GM21515 (cell line): Measurements from ENCODE around the gene SDR42E2.
"Not testable (repeated sequence)": the region's sequence is repeated elsewhere in the genome, so short reads cannot be mapped to it uniquely, and the experiment has no call there.

Experiments
- ATAC-seq: cut with Tn5 transposase; IDR thresholded peaks from one replicate; pipeline ENCODE4 v1.9.1; 2021; ENCODE audit not compliant: unreplicated experiment

The SDR42E2 gene

GRCh38 chr16:22190776-22191531, 28.6 kb downstream of the SDR42E2 start:
- ATAC-seq: peak; percentile 45

- no peak for ATAC-seq
Observed at GRCh38 chr16:22191532-22192260, 29.4 kb downstream of the SDR42E2 start.

- ATAC-seq: peak; percentile 15
Observed at GRCh38 chr16:22192261-22193062, 30.2 kb downstream of the SDR42E2 start.

GRCh38 chr16:22193063-22193411, 30.7 kb downstream of the SDR42E2 start:
- ATAC-seq: no peak

- no peak for ATAC-seq
Observed at GRCh38 chr16:22194707-22195444, 32.6 kb downstream of the SDR42E2 start.

- no peak for ATAC-seq
Observed at GRCh38 chr16:22195445-22195694, 33.1 kb downstream of the SDR42E2 start.

GRCh38 chr16:22195695-22196558, 33.6 kb downstream of the SDR42E2 start:
- ATAC-seq: no peak

- ATAC-seq: not testable (repeated sequence)
Observed at GRCh38 chr16:22196559-22197168, 34.4 kb downstream of the SDR42E2 start.

- ATAC-seq: no peak
Observed at GRCh38 chr16:22198547-22199293, 36.4 kb downstream of the SDR42E2 start.

GRCh38 chr16:22202261-22202637, 39.9 kb downstream of the SDR42E2 start:
- ATAC-seq: no peak

- ATAC-seq: no peak
Observed at GRCh38 chr16:22203091-22203490, 40.8 kb downstream of the SDR42E2 start.

GRCh38 chr16:22204091-22204655, 41.9 kb downstream of the SDR42E2 start:
- ATAC-seq: no peak

GRCh38 chr16:22205577-22206012, 43.3 kb downstream of the SDR42E2 start:
- ATAC-seq: no peak

- peak; percentile 82 for ATAC-seq
Observed at GRCh38 chr16:22206013-22206841, 43.9 kb downstream of the SDR42E2 start, which contains the start of gene EEF2K. TSS of gene EEF2K (plus strand) at chr16:22206278. CDS start at chr16:22225730, 19,452 bp downstream.

- peak; percentile 35 for ATAC-seq
Observed at GRCh38 chr16:22206842-22207714, 44.8 kb downstream of the SDR42E2 start.

- no peak for ATAC-seq
Observed at GRCh38 chr16:22207715-22208360, 45.5 kb downstream of the SDR42E2 start.
